Keratinocyte (primary cell): ENCODE measurements around the gene CPA5. TPM values are rescaled to one million over a fixed set of nuclear protein-coding genes. Genes with fewer than 3 reads are reported as not detected.

Source experiments
- DNase-seq: peaks from one replicate; pipeline ENCODE4 v3.0.0-alpha.2; 2011; ENCODE audit warnings: low read depth, missing footprints, low spot score
- FAIRE-seq: peaks from 2 replicates; lab custom pipeline; 2011; peaks lifted over from hg19 to GRCh38; lab: Jason Lieb, UNC
- H2AFZ ChIP-seq: 2 replicates; pipeline ENCODE4 v1.6.0; 2012; ENCODE audit warnings: low read length, control low read depth, inconsistent platforms; ENCODE audit not compliant: control insufficient read depth
- H3K27ac ChIP-seq: 2 replicates; pipeline ENCODE4 v1.5.1; 2011; ENCODE audit warnings: low read length; ENCODE audit not compliant: control insufficient read depth, insufficient read depth
- H3K27me3 ChIP-seq: 3 replicates; pipeline ENCODE4 v1.6.0; 2011; ENCODE audit warnings: low read length; ENCODE audit not compliant: control insufficient read depth, insufficient read depth; ENCODE audit errors: extremely low read depth
- H3K36me3 ChIP-seq, 2 experiments: 2 replicates in 1 of 2; 3 replicates in 1 of 2; pipeline ENCODE4 v1.5.1; 2011; ENCODE audit warnings: low read length in 2 of 2, mild to moderate bottlenecking in 1 of 2; ENCODE audit not compliant: control insufficient read depth in 2 of 2, insufficient read depth in 2 of 2; ENCODE audit errors: extremely low read depth in 1 of 2
- H3K4me1 ChIP-seq: 3 replicates; pipeline ENCODE4 v1.5.1; 2011; ENCODE audit warnings: low read length; ENCODE audit not compliant: control insufficient read depth, insufficient read depth; ENCODE audit errors: extremely low read depth
- H3K4me2 ChIP-seq: 3 replicates; pipeline ENCODE4 v1.6.0; 2011; ENCODE audit warnings: low read depth, low read length; ENCODE audit not compliant: control insufficient read depth, insufficient read depth; ENCODE audit errors: extremely low read depth
- H3K4me3 ChIP-seq, 3 experiments: fragments of 200-600 bp in 1 of 3; sonication (generic) in 1 of 3; 2 replicates in 2 of 3; 3 replicates in 1 of 3; pipeline ENCODE4 v1.5.1; 2011 to 2016; ENCODE audit warnings: low read length in 3 of 3, mild to moderate bottlenecking in 3 of 3, control low read depth in 2 of 3, inconsistent platforms in 1 of 3, low read depth in 1 of 3, mixed read lengths in 1 of 3, mixed run types in 1 of 3, moderate library complexity in 1 of 3; ENCODE audit not compliant: control insufficient read depth in 2 of 3, insufficient read depth in 2 of 3; ENCODE audit errors: extremely low read depth in 1 of 3
- H3K79me2 ChIP-seq: 2 replicates; pipeline ENCODE4 v1.6.0; 2012; ENCODE audit warnings: low read length; ENCODE audit not compliant: control insufficient read depth, insufficient read depth
- H3K9ac ChIP-seq: 3 replicates; pipeline ENCODE4 v1.6.0; 2011; ENCODE audit warnings: low read length; ENCODE audit not compliant: control insufficient read depth, insufficient read depth; ENCODE audit errors: extremely low read depth
- H3K9me1 ChIP-seq: 3 replicates; pipeline ENCODE4 v1.6.0; 2011; ENCODE audit warnings: low read length; ENCODE audit not compliant: control insufficient read depth, insufficient read depth; ENCODE audit errors: extremely low read depth
- H3K9me3 ChIP-seq: 2 replicates; pipeline ENCODE4 v1.5.1; 2012; ENCODE audit warnings: low read depth, low read length; ENCODE audit not compliant: control insufficient read depth
- H4K20me1 ChIP-seq: 3 replicates; pipeline ENCODE4 v1.6.0; 2011; ENCODE audit warnings: low read length; ENCODE audit not compliant: control insufficient read depth, insufficient read depth; ENCODE audit errors: extremely low read depth
- CTCF ChIP-seq, 3 experiments: IDR thresholded peaks in 1 of 3; conservative IDR thresholded peaks in 1 of 3; optimal IDR thresholded peaks in 1 of 3; 2 replicates in 2 of 3; 3 replicates in 1 of 3; pipeline versions ENCODE3 to v1.5.1; 2011; ENCODE audit warnings: low read length in 3 of 3, mild to moderate bottlenecking in 3 of 3, moderate library complexity in 2 of 3, control low read depth in 1 of 3, inconsistent platforms in 1 of 3; ENCODE audit not compliant: insufficient read depth in 2 of 3; ENCODE audit errors: extremely low read depth in 1 of 3
- EZH2 ChIP-seq: IDR thresholded peaks from one replicate; pipeline ENCODE4 v1.6.1; 2012; ENCODE audit warnings: inconsistent platforms, mild to moderate bottlenecking, low read length, moderate library complexity
- dilution Hi-C: fragments of 300-500 bp; cut with MboI; formaldehyde crosslinking; loops from one replicate; pipeline ENCODE4 v1.7.0; 2020; ENCODE audit warnings: low sequenced_read_pairs; ENCODE audit not compliant: extremely low pct_ligation_motif_present
- polyA plus RNA-seq, 5 experiments: library from polyadenylated mRNA; depleted of rRNA in 3 of 5; stranded (reverse) in 3 of 5; stranded (forward) in 1 of 5; unstranded in 1 of 5; fragments of >200 nt; gene quantifications; 1 replicate in 1 of 5; 2 replicates in 3 of 5; 3 replicates in 1 of 5; pipeline versions ENCODE4 v1.2.1 to v1.2.3, GENCODE V29; 2011 to 2012; ENCODE audit warnings: missing spikeins in 2 of 5, low read depth in 1 of 5, low replicate concordance in 1 of 5

CPA5 gene
- polyA plus RNA-seq, 1 donor (not counting 4 experiments of a cell fraction or from before 2014, with no cell fraction given), result 0.24 TPM

- H3K27me3 ChIP-seq, result no peaks in the 10 kb centered on the region
- dilution Hi-C loops, result no loop called here
Measured at GRCh38 chr7:130397758-130398073, 53.1 kb downstream of the CPA5 start.

GRCh38 chr7:130398526-130399090, 54.0 kb downstream of the CPA5 start:
- no peak overlapping the region for H3K4me2 ChIP-seq
- DNase-seq (no peak), FAIRE-seq (no peak)
- H3K4me1 ChIP-seq, result no peaks in the 10 kb centered on the region
- dilution Hi-C loops, result no loop called here
- no peak for TF ChIP-seq CTCF (optimal IDR thresholded peaks at IDR 0.05 in 1 of 3, IDR thresholded peaks at IDR 0.05 in 1 of 3, conservative IDR thresholded peaks at IDR 0.05 in 1 of 3; ENCODE audit: extremely low read depth in 1 of 3, insufficient read depth in 2 of 3, low read length in 3 of 3)
- no peak for TF ChIP-seq EZH2
- H3K27me3 ChIP-seq, result no peaks in the 10 kb centered on the region
- no peaks in the 10 kb centered on the region for H3K79me2 ChIP-seq
- H3K4me3 ChIP-seq, result no peak overlapping the region
- H3K36me3 ChIP-seq, result peaks cover 2 to 4% of the 10 kb centered on the region in 2 experiments
- H2AFZ ChIP-seq, result no peak overlapping the region
- H3K9me1 ChIP-seq, result no peaks in the 10 kb centered on the region
- H3K27ac ChIP-seq, result no peak overlapping the region
- no peak overlapping the region for H3K9ac ChIP-seq
- no peaks in the 10 kb centered on the region for H3K9me3 ChIP-seq
- no peaks in the 10 kb centered on the region for H4K20me1 ChIP-seq

More at GRCh38 chr7:130397758-130398073, 53.1 kb downstream of the CPA5 start:
- no peak for DNase-seq
- Histone ChIP-seq H3K79me2 (no peaks in the 10 kb centered on the region), H4K20me1 (no peaks in the 10 kb centered on the region), H3K27ac (no peak overlapping the region), H3K4me3 (no peak overlapping the region), H2AFZ (no peak overlapping the region), H3K4me2 (no peak overlapping the region), H3K9ac (no peak overlapping the region), H3K36me3 (peaks cover under 1 to 4% of the 10 kb centered on the region in 2 experiments), H3K9me1 (no peaks in the 10 kb centered on the region), H3K4me1 (no peaks in the 10 kb centered on the region), H3K9me3 (no peaks in the 10 kb centered on the region)
- no peak for FAIRE-seq
- TF ChIP-seq CTCF (optimal IDR thresholded peaks at IDR 0.05 in 1 of 3, IDR thresholded peaks at IDR 0.05 in 1 of 3, conservative IDR thresholded peaks at IDR 0.05 in 1 of 3; ENCODE audit: extremely low read depth in 1 of 3, insufficient read depth in 2 of 3, low read length in 3 of 3) (no peak), EZH2 (no peak)
